Sigmoid colon (tissue), 4 donors: ENCODE data around the gene SLC27A1.

ENCODE experiments used
- EP300 ChIP-seq, 4 donors: sonication (generic); formaldehyde crosslinking; IDR thresholded peaks; one replicate each; pipeline ENCODE4 v1.6.1; 2017; ENCODE audit warnings: antibody characterized with exemption in 4 of 4
- POLR2A ChIP-seq, 2 donors: fragments of 450-650 bp; IDR thresholded peaks; one replicate each; pipeline ENCODE4 v1.6.1; 2016; ENCODE audit warnings: antibody characterized with exemption in 2 of 2, mild to moderate bottlenecking in 2 of 2, moderate library complexity in 2 of 2
- POLR2AphosphoS5 ChIP-seq, 4 donors: sonication (generic); formaldehyde crosslinking; IDR thresholded peaks; one replicate each; pipeline ENCODE4 v1.6.1; 2017; ENCODE audit warnings: antibody characterized with exemption in 4 of 4
- TF ChIP-seq, protein P1 (sequence below), 4 experiments: fragments of 450-650 bp in 3 of 4; fragments of 200-600 bp in 1 of 4; IDR thresholded peaks; one replicate each; pipeline ENCODE4 v1.5.1; 2016 to 2019; ENCODE audit warnings: antibody characterized with exemption in 4 of 4, mild to moderate bottlenecking in 3 of 4, moderate library complexity in 2 of 4

DNA sequence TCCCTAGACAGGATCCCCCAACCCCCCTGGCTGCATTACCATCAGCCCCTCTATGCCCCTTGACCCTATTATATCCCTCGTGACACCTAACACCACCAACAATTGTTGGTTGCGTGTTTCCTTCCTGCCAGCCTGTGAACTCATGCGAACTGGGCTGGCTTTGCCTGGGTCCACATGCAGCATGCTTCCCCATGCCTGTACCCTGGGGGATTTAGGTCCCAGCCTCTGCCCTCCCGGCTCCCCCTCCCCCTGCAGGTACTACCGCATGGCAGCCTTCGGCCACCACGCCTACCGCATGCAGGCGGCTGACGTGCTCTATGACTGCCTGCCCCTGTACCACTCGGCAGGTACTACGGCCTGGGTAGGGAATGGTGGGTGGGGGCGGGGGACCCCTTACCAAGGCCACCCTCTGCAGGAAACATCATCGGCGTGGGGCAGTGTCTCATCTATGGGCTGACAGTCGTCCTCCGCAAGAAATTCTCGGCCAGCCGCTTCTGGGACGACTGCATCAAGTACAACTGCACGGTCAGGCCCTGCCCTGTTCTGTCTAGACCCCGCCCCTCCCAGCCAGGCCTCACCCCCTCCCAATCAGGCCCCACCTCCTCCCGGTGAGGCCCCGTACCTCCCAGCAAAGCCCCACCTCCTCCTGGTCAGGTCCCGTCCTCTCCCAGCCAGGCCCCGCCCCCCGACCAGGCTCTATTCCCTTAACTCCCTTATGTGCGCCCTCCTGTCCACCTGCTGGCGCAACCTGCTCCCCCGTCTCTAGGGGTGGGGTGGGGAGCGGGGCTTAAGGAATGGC is 18.5 kb downstream of the SLC27A1 start:
- TF ChIP-seq, protein P1, sequence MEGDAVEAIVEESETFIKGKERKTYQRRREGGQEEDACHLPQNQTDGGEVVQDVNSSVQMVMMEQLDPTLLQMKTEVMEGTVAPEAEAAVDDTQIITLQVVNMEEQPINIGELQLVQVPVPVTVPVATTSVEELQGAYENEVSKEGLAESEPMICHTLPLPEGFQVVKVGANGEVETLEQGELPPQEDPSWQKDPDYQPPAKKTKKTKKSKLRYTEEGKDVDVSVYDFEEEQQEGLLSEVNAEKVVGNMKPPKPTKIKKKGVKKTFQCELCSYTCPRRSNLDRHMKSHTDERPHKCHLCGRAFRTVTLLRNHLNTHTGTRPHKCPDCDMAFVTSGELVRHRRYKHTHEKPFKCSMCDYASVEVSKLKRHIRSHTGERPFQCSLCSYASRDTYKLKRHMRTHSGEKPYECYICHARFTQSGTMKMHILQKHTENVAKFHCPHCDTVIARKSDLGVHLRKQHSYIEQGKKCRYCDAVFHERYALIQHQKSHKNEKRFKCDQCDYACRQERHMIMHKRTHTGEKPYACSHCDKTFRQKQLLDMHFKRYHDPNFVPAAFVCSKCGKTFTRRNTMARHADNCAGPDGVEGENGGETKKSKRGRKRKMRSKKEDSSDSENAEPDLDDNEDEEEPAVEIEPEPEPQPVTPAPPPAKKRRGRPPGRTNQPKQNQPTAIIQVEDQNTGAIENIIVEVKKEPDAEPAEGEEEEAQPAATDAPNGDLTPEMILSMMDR (IDR thresholded peaks at IDR 0.05): no peak
- no peak for TF ChIP-seq POLR2A (IDR thresholded peaks at IDR 0.05)
- TF ChIP-seq EP300 (IDR thresholded peaks at IDR 0.05): no peak
- TF ChIP-seq POLR2AphosphoS5 (IDR thresholded peaks at IDR 0.05): no peak
